H1 (cell line): ENCODE results near the gene PCYT1A.

Experiments used
- RBBP5 ChIP-seq: IDR thresholded peaks from 2 replicates; pipeline ENCODE4 v1.7.1; 2012; ENCODE audit warnings: low read depth, mild to moderate bottlenecking, inconsistent platforms, low read length, moderate library complexity, borderline replicate concordance
- SIN3A ChIP-seq, 2 experiments: IDR thresholded peaks in 1 of 2; conservative IDR thresholded peaks in 1 of 2; 2 replicates each; pipeline ENCODE4 v1.6.1; 2011 to 2012; ENCODE audit warnings: low read length in 2 of 2, improper control_type of control experiment in 1 of 2, low read depth in 1 of 2, mild to moderate bottlenecking in 1 of 2

DNA sequence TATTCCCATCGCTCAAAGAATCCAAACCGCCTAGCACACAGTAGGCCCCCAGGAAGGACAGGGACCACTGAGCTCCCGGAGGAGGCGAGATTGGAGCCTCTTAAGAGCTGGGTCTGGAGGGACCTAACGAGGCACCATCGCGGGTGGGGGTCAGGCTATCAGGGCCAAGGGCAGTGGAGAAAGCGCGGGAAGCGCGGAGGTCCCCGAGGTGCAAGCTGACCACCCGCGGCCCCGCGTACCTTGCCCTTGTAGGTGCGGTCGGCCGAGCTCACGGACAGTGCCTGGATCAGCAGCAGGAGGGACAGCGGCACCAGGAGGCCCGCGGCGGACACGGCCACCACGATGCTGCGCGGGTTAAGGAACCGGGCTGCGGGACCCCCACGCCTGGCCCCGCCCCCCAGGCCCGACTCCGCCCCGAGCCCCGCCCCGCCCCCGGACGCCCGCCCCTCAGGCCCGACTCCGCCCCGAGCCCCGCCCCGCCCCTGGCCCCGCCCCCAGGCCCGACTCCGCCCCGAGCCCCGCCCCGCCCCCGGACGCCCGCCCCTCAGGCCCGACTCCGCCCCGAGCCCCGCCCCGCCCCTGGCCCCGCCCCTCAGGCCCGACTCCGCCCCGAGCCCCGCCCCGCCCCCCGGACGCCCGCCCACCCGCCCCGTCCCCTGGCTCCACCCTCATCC, 80.2 kb downstream of the PCYT1A start:
- no peak for TF ChIP-seq SIN3A (conservative IDR thresholded peaks at IDR 0.05 in 1 of 2, IDR thresholded peaks at IDR 0.05 in 1 of 2; ENCODE audit: low read depth in 1 of 2, low read length in 2 of 2)
- TF ChIP-seq RBBP5: no peak
